Neural progenitor cell (in vitro differentiated cells): ENCODE results near the gene ZBTB20. TPM values are rescaled to one million over a fixed set of nuclear protein-coding genes. Genes with fewer than 3 reads are reported as not detected.

Source experiments
- DNase-seq: peaks from one replicate; pipeline ENCODE4 v3.0.0-alpha.2; 2016; ENCODE audit warnings: low spot score
- H2AFZ ChIP-seq: fragments of 200-600 bp; sonication (generic); replicated peaks from 2 replicates; pipeline ENCODE4 v1.6.1; 2016; ENCODE audit warnings: antibody characterized with exemption
- H3F3A ChIP-seq: fragments of 200-600 bp; sonication (generic); 2 replicates; pipeline ENCODE4 v1.6.1; 2016; ENCODE audit warnings: antibody characterized with exemption, low read depth
- H3K27ac ChIP-seq: fragments of 200-600 bp; sonication (generic); 2 replicates; pipeline ENCODE4 v1.5.1; 2016; ENCODE audit warnings: mild to moderate bottlenecking
- H3K27me3 ChIP-seq: fragments of 200-600 bp; sonication (generic); 2 replicates; pipeline ENCODE4 v1.6.1; 2016; ENCODE audit warnings: mild to moderate bottlenecking, moderate library complexity
- H3K36me3 ChIP-seq: fragments of 200-600 bp; sonication (generic); 2 replicates; pipeline ENCODE4 v1.5.1; 2016
- H3K4me1 ChIP-seq: fragments of 200-600 bp; sonication (generic); 2 replicates; pipeline ENCODE4 v1.6.1; 2016; ENCODE audit warnings: mixed run types
- H3K4me2 ChIP-seq: fragments of 200-600 bp; sonication (generic); 2 replicates; pipeline ENCODE4 v1.6.1; 2016
- H3K4me3 ChIP-seq: fragments of 200-600 bp; sonication (generic); 2 replicates; pipeline ENCODE4 v1.5.1; 2016
- H3K79me2 ChIP-seq: fragments of 200-600 bp; sonication (generic); 2 replicates; pipeline ENCODE4 v1.6.1; 2016; ENCODE audit warnings: low read depth
- H3K9ac ChIP-seq: fragments of 200-600 bp; sonication (generic); 2 replicates; pipeline ENCODE4 v1.6.1; 2016
- H3K9me3 ChIP-seq: fragments of 200-600 bp; sonication (generic); 2 replicates; pipeline ENCODE4 v1.5.1; 2016; ENCODE audit warnings: low read depth
- H4K20me1 ChIP-seq: fragments of 200-600 bp; sonication (generic); 2 replicates; pipeline ENCODE4 v1.6.1; 2016; ENCODE audit warnings: low read depth
- H3K27ac Mint-ChIP-seq: 3 replicates; pipeline ENCODE4 v1.8.0; 2021; ENCODE audit warnings: mixed read lengths
- H3K27me3 Mint-ChIP-seq: 2 replicates; pipeline ENCODE4 v1.8.0; 2022; ENCODE audit warnings: low read depth, mild to moderate bottlenecking, inconsistent platforms, moderate library complexity, mixed read lengths; ENCODE audit not compliant: insufficient read depth
- H3K36me3 Mint-ChIP-seq: 3 replicates; pipeline ENCODE4 v1.8.0; 2021; ENCODE audit warnings: mixed read lengths
- H3K4me1 Mint-ChIP-seq: 3 replicates; pipeline ENCODE4 v1.8.0; 2021; ENCODE audit warnings: mixed read lengths
- H3K4me3 Mint-ChIP-seq: 3 replicates; pipeline ENCODE4 v1.8.0; 2021; ENCODE audit warnings: mild to moderate bottlenecking, moderate library complexity, mixed read lengths
- H3K9me3 Mint-ChIP-seq: 3 replicates; pipeline ENCODE4 v1.8.0; 2020; ENCODE audit warnings: mixed read lengths
- CTCF ChIP-seq: fragments of 200-600 bp; sonication (generic); IDR thresholded peaks from 2 replicates; pipeline ENCODE4 v1.5.1; 2017; ENCODE audit warnings: antibody characterized with exemption, mild to moderate bottlenecking
- EZH2 ChIP-seq: fragments of 200-600 bp; sonication (generic); IDR thresholded peaks from 2 replicates; pipeline ENCODE4 v1.6.1; 2017; ENCODE audit warnings: antibody characterized with exemption, mild to moderate bottlenecking, moderate library complexity
- EZH2phosphoT487 ChIP-seq: fragments of 200-600 bp; sonication (generic); IDR thresholded peaks from 2 replicates; pipeline ENCODE4 v1.6.1; 2017; ENCODE audit warnings: antibody characterized with exemption
- total RNA-seq: library from RNA; depleted of rRNA; stranded (reverse); fragments of >200 nt; gene quantifications from 2 replicates; pipeline ENCODE4 v1.2.3, GENCODE V29; 2015; ENCODE audit warnings: low replicate concordance

ZBTB20 gene
- total RNA-seq, 1 donor from 2014 or later, result 1.9 TPM

DNA sequence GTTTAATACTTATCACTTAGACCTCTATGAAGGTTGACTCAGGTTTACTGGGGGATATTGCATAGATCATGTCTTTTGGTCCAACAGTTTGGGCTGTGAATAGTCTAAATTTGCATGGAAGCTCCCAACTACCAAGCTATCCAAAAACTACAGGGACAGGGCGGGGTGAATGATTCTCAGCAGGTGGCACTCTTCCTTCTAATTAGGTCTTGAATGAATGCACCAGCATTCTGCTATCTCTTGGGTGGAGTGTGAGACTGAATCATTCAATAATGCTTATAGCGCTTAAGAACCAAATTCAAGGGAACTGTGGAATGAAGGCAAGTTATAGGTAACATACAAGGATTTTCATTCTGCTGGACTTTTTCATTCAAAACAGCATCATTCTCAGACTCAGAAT lies 507.0 kb downstream of the ZBTB20 start:
- no peaks in the 10 kb centered on the region for H3K36me3 ChIP-seq
- H2AFZ ChIP-seq, result no peak overlapping the region
- Mint-ChIP-seq H3K9me3 (peaks cover 15% of the 10 kb centered on the region), H3K27ac (no peak overlapping the region), H3K36me3 (peaks cover 2% of the 10 kb centered on the region), H3K27me3 (no peaks in the 10 kb centered on the region), H3K4me1 (peaks cover 7% of the 10 kb centered on the region), H3K4me3 (no peak overlapping the region)
- no peaks in the 10 kb centered on the region for H3K9me3 ChIP-seq
- no peak overlapping the region for H3K4me3 ChIP-seq
- DNase-seq, result peak; percentile 50
- no peaks in the 10 kb centered on the region for H3K79me2 ChIP-seq
- peaks cover 33% of the 10 kb centered on the region for H3K4me1 ChIP-seq
- no peaks in the 10 kb centered on the region for H3F3A ChIP-seq
- TF ChIP-seq CTCF (no peak), EZH2 (no peak), EZH2phosphoT487 (no peak)
- H4K20me1 ChIP-seq, result no peaks in the 10 kb centered on the region
- no peaks in the 10 kb centered on the region for H3K27me3 ChIP-seq
- no peak overlapping the region for H3K27ac ChIP-seq
- H3K4me2 ChIP-seq, result peak overlapping the region; percentile 13
- H3K9ac ChIP-seq, result no peak overlapping the region

DNA sequence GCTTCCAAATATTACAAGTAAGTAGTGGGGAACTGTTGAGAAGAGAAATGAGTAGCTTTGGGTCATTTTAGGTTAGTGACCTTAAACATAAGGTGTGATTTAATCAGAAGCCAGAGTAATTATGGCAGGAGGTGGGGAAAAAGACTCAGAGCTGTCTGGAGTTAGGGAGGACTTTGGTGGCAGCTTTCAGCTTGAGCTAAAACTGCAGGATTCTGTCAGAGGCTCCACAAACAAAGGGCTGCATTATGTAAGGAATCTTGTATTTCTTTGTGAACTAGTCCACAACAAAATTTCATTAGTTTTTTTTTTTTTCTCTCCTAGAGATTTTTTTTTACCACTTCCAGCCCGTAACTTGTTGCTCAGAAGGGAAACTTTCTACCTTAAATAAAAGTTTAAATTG lies 507.9 kb downstream of the ZBTB20 start:
- peaks cover 15% of the 10 kb centered on the region for H3K9me3 Mint-ChIP-seq
- Histone ChIP-seq H3K79me2 (no peaks in the 10 kb centered on the region), H3K9ac (no peak overlapping the region), H2AFZ (no peak overlapping the region), H3F3A (no peaks in the 10 kb centered on the region), H4K20me1 (no peaks in the 10 kb centered on the region), H3K36me3 (no peaks in the 10 kb centered on the region), H3K4me2 (peak overlapping the region; percentile 41), H3K27me3 (no peaks in the 10 kb centered on the region), H3K4me1 (peaks cover 33% of the 10 kb centered on the region), H3K9me3 (no peaks in the 10 kb centered on the region), H3K4me3 (no peak overlapping the region), H3K27ac (peak overlapping the region; percentile 23)
- no peak overlapping the region for H3K27ac Mint-ChIP-seq
- TF ChIP-seq CTCF, result no peak
- TF ChIP-seq EZH2phosphoT487, result no peak
- no peak for TF ChIP-seq EZH2
- peak; percentile 34 for DNase-seq
- no peaks in the 10 kb centered on the region for H3K27me3 Mint-ChIP-seq
- no peak overlapping the region for H3K4me3 Mint-ChIP-seq
- peaks cover 2% of the 10 kb centered on the region for H3K36me3 Mint-ChIP-seq
- H3K4me1 Mint-ChIP-seq, result peaks cover 7% of the 10 kb centered on the region

DNA sequence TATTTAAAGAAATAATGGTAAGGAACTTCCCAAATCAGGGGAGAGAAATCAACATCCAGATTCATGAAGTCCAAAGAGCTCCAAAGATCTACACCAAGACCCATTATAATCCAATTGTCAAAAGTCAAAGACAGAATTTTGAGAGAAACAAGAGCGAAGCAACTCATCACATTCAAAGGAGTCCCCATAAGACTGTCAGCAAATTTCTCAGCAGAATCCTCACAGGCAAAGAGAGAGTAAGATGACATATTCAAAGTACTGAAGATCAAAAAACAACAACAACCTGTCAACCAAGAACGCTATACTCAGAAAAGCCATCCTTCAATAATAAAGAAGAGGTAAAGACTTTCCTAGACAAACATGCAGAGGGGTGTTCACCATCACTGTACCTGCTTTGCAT lies 511.2 kb downstream of the ZBTB20 start:
- Histone ChIP-seq H3K4me2 (no peak overlapping the region), H3K9ac (no peak overlapping the region), H2AFZ (no peak overlapping the region), H3K9me3 (no peaks in the 10 kb centered on the region), H3K79me2 (no peaks in the 10 kb centered on the region), H3K4me1 (peaks cover 19% of the 10 kb centered on the region), H3K36me3 (no peaks in the 10 kb centered on the region), H3K4me3 (no peak overlapping the region), H3F3A (no peaks in the 10 kb centered on the region), H4K20me1 (no peaks in the 10 kb centered on the region), H3K27me3 (no peaks in the 10 kb centered on the region), H3K27ac (no peak overlapping the region)
- Mint-ChIP-seq H3K9me3 (peaks cover 15% of the 10 kb centered on the region), H3K27me3 (no peaks in the 10 kb centered on the region), H3K4me3 (no peak overlapping the region), H3K36me3 (peaks cover 2% of the 10 kb centered on the region), H3K27ac (no peak overlapping the region), H3K4me1 (peaks cover 13% of the 10 kb centered on the region)
- TF ChIP-seq EZH2 (no peak), CTCF (no peak)
- DNase-seq, result no peak
